MCF 10A (cell line): ENCODE measurements around the gene BICD1. TPM values are rescaled to one million over a fixed set of nuclear protein-coding genes. Genes with fewer than 3 reads are reported as not detected.

Experiments used
- Bru-seq: library from RNA; stranded (reverse); fragments of 400-500 nt; gene quantifications from one replicate; lab custom pipeline; 2021; lab: Mats Ljungman, UMichigan
- BruChase-seq, 2 experiments: library from RNA; stranded (reverse); fragments of 400-500 nt; gene quantifications; one replicate each; lab custom pipeline; 2021; lab: Mats Ljungman, UMichigan
- BruUV-seq: library from RNA; stranded (reverse); fragments of 400-500 nt; replicated peaks from 2 replicates; lab custom pipeline; 2021; lab: Mats Ljungman, UMichigan
- CTCF ChIA-PET: fragments of 300-600 bp; sonication (Branson Sonifier 250); formaldehyde crosslinking; extraction: SDS; loops from one replicate; lab custom pipeline; 2021; ENCODE audit warnings: antibody characterized with exemption, inconsistent platforms; lab: Yijun Ruan, JAX
- POLR2A ChIA-PET: fragments of 300-600, 350-650 bp; sonication (Branson Sonifier 250); formaldehyde crosslinking; extraction: SDS; loops from one replicate; lab custom pipeline; 2020; ENCODE audit warnings: antibody characterized with exemption, inconsistent platforms; lab: Yijun Ruan, JAX
- DNase-seq: peaks from one replicate; pipeline ENCODE4 v3.0.0-alpha.2; 2018; ENCODE audit not compliant: unreplicated experiment
- H3K27ac Mint-ChIP-seq: one replicate; pipeline ENCODE4 v1.8.0; 2022; ENCODE audit warnings: mild to moderate bottlenecking, low read depth, mixed read lengths; ENCODE audit not compliant: unreplicated experiment
- H3K27me3 Mint-ChIP-seq: one replicate; pipeline ENCODE4 v1.8.0; 2022; ENCODE audit warnings: mixed read lengths; ENCODE audit not compliant: insufficient read depth, unreplicated experiment
- H3K36me3 Mint-ChIP-seq: one replicate; pipeline ENCODE4 v1.8.0; 2022; ENCODE audit warnings: mild to moderate bottlenecking, moderate library complexity, mixed read lengths; ENCODE audit not compliant: insufficient read depth, unreplicated experiment
- H3K4me1 Mint-ChIP-seq: one replicate; pipeline ENCODE4 v1.8.0; 2022; ENCODE audit warnings: mixed read lengths; ENCODE audit not compliant: insufficient read depth, unreplicated experiment
- H3K4me3 Mint-ChIP-seq: one replicate; pipeline ENCODE4 v1.8.0; 2022; ENCODE audit warnings: mild to moderate bottlenecking, moderate library complexity, mixed read lengths; ENCODE audit not compliant: unreplicated experiment
- H3K9me3 Mint-ChIP-seq: one replicate; pipeline ENCODE4 v1.8.0; 2022; ENCODE audit warnings: mixed read lengths; ENCODE audit not compliant: unreplicated experiment
- intact Hi-C: fragments of 100-400 bp; cut with micrococcal nuclease; formaldehyde crosslinking; loops from 2 replicates; pipeline ENCODE4 v1.14.1; 2022
- long read RNA-seq: library from polyadenylated mRNA; stranded (forward); transcript quantifications from one replicate; pipeline ENCODE4 v2.0.0, GENCODE V29; 2022
- total RNA-seq: library from RNA; stranded (reverse); gene quantifications from 2 replicates; pipeline ENCODE4 v1.2.3, GENCODE V29; 2022
- TF ChIP-seq, protein P1 (sequence below): fragments of 200-600 bp; IDR thresholded peaks from one replicate; pipeline ENCODE4 v1.8.0; 2022; ENCODE audit warnings: antibody characterized with exemption, mild to moderate bottlenecking; ENCODE audit not compliant: unreplicated experiment

BICD1 gene
- total RNA-seq (39.9 and 49.3 TPM in 2 replicates), Bru-seq, nascent RNA (percentile 81 among the genes with signal in this experiment), BruChase-seq, experiment 1, labeled RNA remaining after a 6-hour chase (percentile 74 among the genes with signal in this experiment), BruChase-seq, experiment 2, labeled RNA remaining after a 2-hour chase (percentile 74 among the genes with signal in this experiment)
- long read RNA-seq, full-length matches to known transcripts: 5 of 28 reads
- long read RNA-seq, partial matches to known transcripts: 9 of 28 reads
- long read RNA-seq, other reads (novel, unspliced or antisense): 14 of 28 reads

DNA sequence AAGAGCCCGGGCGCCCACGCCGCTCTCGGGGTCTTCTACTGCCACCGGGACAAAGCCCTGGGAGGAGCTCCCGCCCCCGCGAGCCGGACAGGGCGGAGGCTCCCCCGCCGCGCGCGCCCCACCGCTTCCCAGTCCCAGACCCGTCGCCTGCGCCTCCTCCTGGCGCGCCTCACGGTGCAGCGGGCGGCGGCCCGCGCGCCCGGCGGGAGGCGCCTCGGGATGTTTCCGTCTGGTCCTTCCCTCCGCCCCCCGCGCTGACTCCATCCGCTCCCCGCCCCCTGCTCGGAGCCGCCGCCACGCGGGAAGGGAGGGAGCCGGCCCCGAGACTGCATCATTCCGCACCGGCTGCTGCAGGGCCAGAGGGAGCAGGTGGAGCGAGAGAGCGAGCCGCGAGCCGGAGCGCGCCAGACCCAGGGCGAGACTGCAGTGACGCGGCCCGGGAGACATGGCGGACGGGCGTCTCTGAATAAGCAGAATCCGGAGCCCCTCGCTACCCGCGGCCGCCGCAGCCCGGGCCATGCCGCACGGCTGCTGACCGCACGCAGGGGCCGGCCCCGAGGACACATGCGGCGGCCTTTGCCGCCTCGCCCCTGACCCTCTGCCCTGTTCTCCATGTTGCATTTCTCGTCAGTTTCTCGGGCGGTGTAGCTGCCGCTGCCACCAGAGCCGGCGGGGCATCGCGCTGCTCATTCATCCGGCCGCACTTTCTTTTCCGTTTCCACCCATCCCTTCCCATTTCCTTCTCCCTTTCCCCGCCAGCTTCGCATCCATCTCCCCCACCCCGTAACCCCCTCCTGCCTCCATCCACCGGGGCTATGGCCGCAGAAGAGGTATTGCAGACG lies at the start of gene BICD1:
BICD1 (plus strand) TSS at position 331 of the 842 bp plus-strand sequence; CDS start at position 816, 485 bp downstream.
- Mint-ChIP-seq H3K4me3 (peak within 1 kb of the TSS; percentile 81), H3K27ac (peak within 1 kb of the TSS; percentile 76), H3K36me3 (peaks cover 8% of the 10 kb centered on the region), H3K9me3 (no peaks in the 10 kb centered on the region), H3K4me1 (peaks cover 18% of the 10 kb centered on the region), H3K27me3 (no peaks in the 10 kb centered on the region)
- TF ChIP-seq, protein P1, sequence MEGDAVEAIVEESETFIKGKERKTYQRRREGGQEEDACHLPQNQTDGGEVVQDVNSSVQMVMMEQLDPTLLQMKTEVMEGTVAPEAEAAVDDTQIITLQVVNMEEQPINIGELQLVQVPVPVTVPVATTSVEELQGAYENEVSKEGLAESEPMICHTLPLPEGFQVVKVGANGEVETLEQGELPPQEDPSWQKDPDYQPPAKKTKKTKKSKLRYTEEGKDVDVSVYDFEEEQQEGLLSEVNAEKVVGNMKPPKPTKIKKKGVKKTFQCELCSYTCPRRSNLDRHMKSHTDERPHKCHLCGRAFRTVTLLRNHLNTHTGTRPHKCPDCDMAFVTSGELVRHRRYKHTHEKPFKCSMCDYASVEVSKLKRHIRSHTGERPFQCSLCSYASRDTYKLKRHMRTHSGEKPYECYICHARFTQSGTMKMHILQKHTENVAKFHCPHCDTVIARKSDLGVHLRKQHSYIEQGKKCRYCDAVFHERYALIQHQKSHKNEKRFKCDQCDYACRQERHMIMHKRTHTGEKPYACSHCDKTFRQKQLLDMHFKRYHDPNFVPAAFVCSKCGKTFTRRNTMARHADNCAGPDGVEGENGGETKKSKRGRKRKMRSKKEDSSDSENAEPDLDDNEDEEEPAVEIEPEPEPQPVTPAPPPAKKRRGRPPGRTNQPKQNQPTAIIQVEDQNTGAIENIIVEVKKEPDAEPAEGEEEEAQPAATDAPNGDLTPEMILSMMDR: peak; percentile 25
- peak; percentile 89 for DNase-seq
- BruUV-seq: no TSS peak
- intact Hi-C loops: loop anchor here (1.0 to 5.0 kb wide), 5 partner anchors 46 to 449 kb away; partner anchors contain the start of gene ETFBKMT
- ChIA-PET CTCF (interaction anchor here (0.5 to 2.0 kb wide), 25 partner anchors 9 to 703 kb away, joined by 3 to 13 read pairs (median 3); no protein-coding TSS in a partner anchor), POLR2A (interaction anchor here (0.6 to 3.2 kb wide), 22 partner anchors 8 to 571 kb away, joined by 3 to 42 read pairs (median 3); partner anchors contain the start of gene RESF1)

DNA sequence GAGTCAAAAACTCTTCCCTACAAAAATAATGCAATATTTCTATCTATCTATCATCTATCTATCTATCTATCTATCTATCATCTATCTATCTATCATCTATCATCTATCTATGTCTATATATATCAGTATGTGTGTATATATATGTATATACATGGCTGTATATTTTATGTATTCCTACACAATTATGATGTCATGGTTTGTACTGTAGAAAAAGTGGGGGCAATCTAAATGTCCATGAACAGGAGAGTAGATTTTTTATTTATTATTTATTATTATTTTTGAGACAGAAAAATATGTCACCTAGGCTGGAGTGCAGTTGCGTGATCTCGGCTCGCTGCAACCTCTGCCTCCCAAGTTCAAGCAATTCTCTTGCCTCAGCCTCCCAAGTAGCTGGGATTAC lies 45.6 kb upstream of the BICD1 start:
- no peak for DNase-seq
- Mint-ChIP-seq H3K36me3 (no peaks in the 10 kb centered on the region), H3K27ac (no peak overlapping the region), H3K4me1 (no peaks in the 10 kb centered on the region), H3K4me3 (no peak overlapping the region), H3K27me3 (no peaks in the 10 kb centered on the region), H3K9me3 (no peaks in the 10 kb centered on the region)
- TF ChIP-seq, protein P1: no peak
- intact Hi-C loops: loop anchor here (2.0 kb wide), 1 partner anchor 46 kb away; the partner anchor contains the start of gene BICD1
- ChIA-PET POLR2A (interaction anchor here (0.6 to 1.4 kb wide), 6 partner anchors 11 to 251 kb away, joined by 3 to 6 read pairs (median 4); partner anchors contain the start of genes BICD1 and RESF1), CTCF (interaction anchor here (0.5 to 4.1 kb wide), 28 partner anchors 8 to 716 kb away, joined by 3 to 35 read pairs (median 4); no protein-coding TSS in a partner anchor)
- no TSS peak for BruUV-seq

DNA sequence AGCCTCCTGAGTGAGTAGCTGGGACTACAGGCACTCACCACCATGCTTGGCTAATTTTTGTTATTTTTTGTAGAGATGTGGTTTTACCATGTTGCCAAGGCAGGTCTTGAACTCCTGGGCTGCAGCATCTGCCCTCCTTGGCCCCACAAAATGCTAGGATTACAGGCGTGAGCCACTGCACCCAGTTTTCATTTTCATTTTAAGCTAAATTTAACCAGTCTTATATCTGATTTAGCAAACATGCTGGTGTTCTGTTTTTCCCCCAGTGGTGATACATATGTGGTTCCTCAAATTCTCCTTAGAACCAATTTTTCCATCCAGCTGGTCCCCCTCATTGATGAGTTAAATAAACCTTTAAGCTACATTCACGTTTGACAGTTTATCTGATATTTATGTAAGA lies 43.8 kb upstream of the BICD1 start:
- Mint-ChIP-seq H3K9me3 (no peaks in the 10 kb centered on the region), H3K27me3 (no peaks in the 10 kb centered on the region), H3K27ac (no peak overlapping the region), H3K36me3 (no peaks in the 10 kb centered on the region), H3K4me3 (no peak overlapping the region), H3K4me1 (no peaks in the 10 kb centered on the region)
- intact Hi-C loops: no loop called here
- DNase-seq: no peak
- TF ChIP-seq, protein P1: no peak
- ChIA-PET CTCF (interaction anchor here (0.6 to 4.1 kb wide), 9 partner anchors 12 to 410 kb away, joined by 3 to 16 read pairs (median 3); no protein-coding TSS in a partner anchor), POLR2A (interaction anchor here (0.9 to 1.4 kb wide), 4 partner anchors 11 to 249 kb away, joined by 3 to 5 read pairs (median 3); no protein-coding TSS in a partner anchor)
- no TSS peak for BruUV-seq
